HEK293 (cell line): Measurements from ENCODE around the gene NXPH1.

Experiments
- CTCF ChIA-PET: fragments of 350-600 bp; formaldehyde crosslinking; extraction: SDS; loops from one replicate; lab custom pipeline; 2021; ENCODE audit warnings: antibody characterized with exemption; lab: Yijun Ruan, JAX
- POLR2A ChIA-PET: fragments of 300-600 bp; formaldehyde crosslinking; extraction: SDS; loops from one replicate; lab custom pipeline; 2020; ENCODE audit warnings: antibody characterized with exemption, inconsistent platforms; lab: Yijun Ruan, JAX
- H3K27ac ChIP-seq: fragments of 200-500 bp; sonication (Bioruptor generic); 2 replicates; pipeline ENCODE4 v1.5.1; 2014; ENCODE audit warnings: low read depth, low read length, control low read depth, inconsistent platforms; ENCODE audit errors: extremely low read depth
- H3K36me3 ChIP-seq, 2 experiments: fragments of 200-500 bp in 1 of 2; sonication (Bioruptor generic) in 1 of 2; 1 replicate in 1 of 2; 2 replicates in 1 of 2; pipeline ENCODE4 v1.5.1; 2014 to 2017; ENCODE audit warnings: inconsistent platforms in 2 of 2, low read length in 2 of 2; ENCODE audit not compliant: control insufficient read depth in 2 of 2, insufficient read depth in 1 of 2
- H3K4me1 ChIP-seq: fragments of 200-500 bp; sonication (Bioruptor generic); 2 replicates; pipeline ENCODE4 v1.5.1; 2014; ENCODE audit warnings: mild to moderate bottlenecking, low read length, inconsistent platforms; ENCODE audit not compliant: control insufficient read depth, insufficient read depth
- H3K4me3 ChIP-seq: 2 replicates; pipeline ENCODE4 v1.5.1; 2011; ENCODE audit warnings: low read depth, mild to moderate bottlenecking, control low read depth, low read length, moderate library complexity
- H3K9me3 ChIP-seq: fragments of 200-500 bp; sonication (Bioruptor generic); 2 replicates; pipeline ENCODE4 v1.5.1; 2014; ENCODE audit warnings: low read depth, low read length, inconsistent platforms; ENCODE audit not compliant: control insufficient read depth, insufficient read depth
- KLF9 ChIP-seq: fragments of 450-650 bp; formaldehyde crosslinking; IDR thresholded peaks from 2 replicates; pipeline ENCODE4 v1.5.1; 2016; ENCODE audit warnings: missing biosample characterization, missing genetic modification characterization, low read depth
- MEIS1 ChIP-seq: sonication (generic); formaldehyde crosslinking; IDR thresholded peaks from 2 replicates; pipeline ENCODE4 v1.8.1; 2022; ENCODE audit warnings: missing genetic modification reagents, mild to moderate bottlenecking, borderline replicate concordance
- SP2 ChIP-seq: fragments of 450-650 bp; formaldehyde crosslinking; IDR thresholded peaks from 2 replicates; pipeline ENCODE4 v1.5.1; 2016; ENCODE audit warnings: missing biosample characterization, missing genetic modification characterization
- ZBTB8A ChIP-seq: fragments of 450-650 bp; formaldehyde crosslinking; IDR thresholded peaks from 2 replicates; pipeline ENCODE4 v1.5.1; 2016; ENCODE audit warnings: missing biosample characterization, missing genetic modification characterization
- ZNF157 ChIP-seq: fragments of 450-650 bp; formaldehyde crosslinking; IDR thresholded peaks from 2 replicates; pipeline ENCODE4 v1.5.1; 2016; ENCODE audit warnings: missing biosample characterization, missing genetic modification characterization
- ZNF169 ChIP-seq: fragments of 450-650 bp; formaldehyde crosslinking; IDR thresholded peaks from 2 replicates; pipeline ENCODE4 v1.5.1; 2016; ENCODE audit warnings: missing biosample characterization, missing genetic modification characterization
- ZNF2 ChIP-seq: fragments of 450-650 bp; formaldehyde crosslinking; IDR thresholded peaks from 2 replicates; pipeline ENCODE4 v1.5.1; 2016; ENCODE audit warnings: missing biosample characterization, missing genetic modification characterization
- ZNF202 ChIP-seq: fragments of 450-650 bp; formaldehyde crosslinking; IDR thresholded peaks from 2 replicates; pipeline ENCODE4 v1.5.1; 2016; ENCODE audit warnings: missing biosample characterization, missing genetic modification characterization, borderline replicate concordance
- ZNF248 ChIP-seq: fragments of 450-650 bp; formaldehyde crosslinking; IDR thresholded peaks from 2 replicates; pipeline ENCODE4 v1.5.1; 2017; ENCODE audit warnings: missing biosample characterization, missing genetic modification characterization
- ZNF366 ChIP-seq: fragments of 450-650 bp; formaldehyde crosslinking; conservative IDR thresholded peaks from 2 replicates; pipeline ENCODE4 v1.5.1; 2016; ENCODE audit warnings: missing biosample characterization, missing genetic modification characterization
- ZNF404 ChIP-seq: fragments of 450-650 bp; formaldehyde crosslinking; IDR thresholded peaks from 2 replicates; pipeline ENCODE4 v1.5.1; 2017; ENCODE audit warnings: missing biosample characterization, missing genetic modification characterization
- ZNF423 ChIP-seq: fragments of 450-650 bp; formaldehyde crosslinking; IDR thresholded peaks from 2 replicates; pipeline ENCODE4 v1.5.1; 2016; ENCODE audit warnings: missing biosample characterization, missing genetic modification characterization
- ZNF510 ChIP-seq: fragments of 450-650 bp; formaldehyde crosslinking; IDR thresholded peaks from 2 replicates; pipeline ENCODE4 v1.5.1; 2018; ENCODE audit warnings: mild to moderate bottlenecking, missing genetic modification characterization, missing biosample characterization; ENCODE audit not compliant: insufficient replicate concordance
- ZNF558 ChIP-seq: fragments of 450-650 bp; formaldehyde crosslinking; IDR thresholded peaks from 2 replicates; pipeline ENCODE4 v1.5.1; 2016; ENCODE audit warnings: missing biosample characterization, missing genetic modification characterization
- ZNF843 ChIP-seq: fragments of 450-650 bp; formaldehyde crosslinking; IDR thresholded peaks from 2 replicates; pipeline ENCODE4 v1.5.1; 2016; ENCODE audit warnings: missing biosample characterization, missing genetic modification characterization
- ZSCAN30 ChIP-seq: fragments of 450-650 bp; IDR thresholded peaks from 2 replicates; pipeline ENCODE4 v1.5.1; 2018; ENCODE audit warnings: missing biosample characterization, mild to moderate bottlenecking, missing genetic modification characterization, moderate library complexity
- TF ChIP-seq, protein P1 (sequence below): fragments of 450-650 bp; formaldehyde crosslinking; IDR thresholded peaks from 2 replicates; pipeline ENCODE4 v1.5.1; 2016; ENCODE audit warnings: missing biosample characterization, missing genetic modification characterization
- TF ChIP-seq, protein P2 (sequence below): fragments of 450-650 bp; formaldehyde crosslinking; IDR thresholded peaks from 2 replicates; pipeline ENCODE4 v1.5.1; 2016; ENCODE audit warnings: missing biosample characterization, missing genetic modification characterization
- TF ChIP-seq, protein P3 (sequence below): fragments of 450-650 bp; formaldehyde crosslinking; IDR thresholded peaks from 2 replicates; pipeline ENCODE4 v1.5.1; 2017; ENCODE audit warnings: missing biosample characterization, missing genetic modification characterization
- TF ChIP-seq, protein P4 (sequence below): fragments of 450-650 bp; formaldehyde crosslinking; IDR thresholded peaks from 2 replicates; pipeline ENCODE4 v1.5.1; 2017; ENCODE audit warnings: missing biosample characterization, missing genetic modification characterization
- TF ChIP-seq, protein P5 (sequence below): fragments of 450-650 bp; formaldehyde crosslinking; IDR thresholded peaks from 2 replicates; pipeline ENCODE4 v1.5.1; 2016; ENCODE audit warnings: missing biosample characterization, missing genetic modification characterization, low read depth

NXPH1 gene

GRCh38 chr7:8605221-8605620 is 171.8 kb downstream of the NXPH1 start (continued):
- TF ChIP-seq, protein P1, sequence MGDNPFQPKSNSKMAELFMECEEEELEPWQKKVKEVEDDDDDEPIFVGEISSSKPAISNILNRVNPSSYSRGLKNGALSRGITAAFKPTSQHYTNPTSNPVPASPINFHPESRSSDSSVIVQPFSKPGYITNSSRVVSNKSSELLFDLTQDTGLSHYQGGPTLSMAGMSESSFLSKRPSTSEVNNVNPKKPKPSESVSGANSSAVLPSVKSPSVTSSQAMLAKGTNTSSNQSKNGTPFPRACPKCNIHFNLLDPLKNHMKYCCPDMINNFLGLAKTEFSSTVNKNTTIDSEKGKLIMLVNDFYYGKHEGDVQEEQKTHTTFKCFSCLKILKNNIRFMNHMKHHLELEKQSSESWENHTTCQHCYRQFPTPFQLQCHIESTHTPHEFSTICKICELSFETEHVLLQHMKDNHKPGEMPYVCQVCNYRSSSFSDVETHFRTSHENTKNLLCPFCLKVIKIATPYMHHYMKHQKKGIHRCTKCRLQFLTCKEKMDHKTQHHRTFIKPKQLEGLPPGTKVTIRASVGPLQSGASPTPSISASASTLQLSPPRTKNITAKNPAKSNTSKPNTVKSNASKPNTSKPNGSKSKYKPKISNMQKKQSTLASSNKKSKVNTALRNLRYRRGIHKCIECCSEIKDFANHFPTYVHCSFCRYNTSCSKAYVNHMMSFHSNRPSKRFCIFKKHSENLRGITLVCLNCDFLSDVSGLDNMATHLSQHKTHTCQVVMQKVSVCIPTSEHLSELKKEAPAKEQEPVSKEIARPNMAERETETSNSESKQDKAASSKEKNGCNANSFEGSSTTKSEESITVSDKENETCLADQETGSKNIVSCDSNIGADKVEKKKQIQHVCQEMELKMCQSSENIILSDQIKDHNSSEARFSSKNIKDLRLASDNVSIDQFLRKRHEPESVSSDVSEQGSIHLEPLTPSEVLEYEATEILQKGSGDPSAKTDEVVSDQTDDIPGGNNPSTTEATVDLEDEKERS (tag by site-specific recombination), result no peak
- no peak for TF ChIP-seq ZNF423 (tag by site-specific recombination)
- no peak for TF ChIP-seq ZNF169 (tag by site-specific recombination)
- no peak for TF ChIP-seq ZNF202
- TF ChIP-seq SP2 (tag by site-specific recombination), result no peak
- TF ChIP-seq ZNF366 (tag by site-specific recombination), result no peak

- ChIA-PET CTCF (no interaction called here), POLR2A (no interaction called here)
- Histone ChIP-seq H3K36me3 (no peaks in the 10 kb centered on the region), H3K9me3 (no peaks in the 10 kb centered on the region), H3K27ac (no peak overlapping the region), H3K4me3 (no peak overlapping the region), H3K4me1 (no peaks in the 10 kb centered on the region)
- TF ChIP-seq, protein P2, sequence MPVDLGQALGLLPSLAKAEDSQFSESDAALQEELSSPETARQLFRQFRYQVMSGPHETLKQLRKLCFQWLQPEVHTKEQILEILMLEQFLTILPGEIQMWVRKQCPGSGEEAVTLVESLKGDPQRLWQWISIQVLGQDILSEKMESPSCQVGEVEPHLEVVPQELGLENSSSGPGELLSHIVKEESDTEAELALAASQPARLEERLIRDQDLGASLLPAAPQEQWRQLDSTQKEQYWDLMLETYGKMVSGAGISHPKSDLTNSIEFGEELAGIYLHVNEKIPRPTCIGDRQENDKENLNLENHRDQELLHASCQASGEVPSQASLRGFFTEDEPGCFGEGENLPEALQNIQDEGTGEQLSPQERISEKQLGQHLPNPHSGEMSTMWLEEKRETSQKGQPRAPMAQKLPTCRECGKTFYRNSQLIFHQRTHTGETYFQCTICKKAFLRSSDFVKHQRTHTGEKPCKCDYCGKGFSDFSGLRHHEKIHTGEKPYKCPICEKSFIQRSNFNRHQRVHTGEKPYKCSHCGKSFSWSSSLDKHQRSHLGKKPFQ (tag by site-specific recombination), result no peak
- TF ChIP-seq, protein P3, sequence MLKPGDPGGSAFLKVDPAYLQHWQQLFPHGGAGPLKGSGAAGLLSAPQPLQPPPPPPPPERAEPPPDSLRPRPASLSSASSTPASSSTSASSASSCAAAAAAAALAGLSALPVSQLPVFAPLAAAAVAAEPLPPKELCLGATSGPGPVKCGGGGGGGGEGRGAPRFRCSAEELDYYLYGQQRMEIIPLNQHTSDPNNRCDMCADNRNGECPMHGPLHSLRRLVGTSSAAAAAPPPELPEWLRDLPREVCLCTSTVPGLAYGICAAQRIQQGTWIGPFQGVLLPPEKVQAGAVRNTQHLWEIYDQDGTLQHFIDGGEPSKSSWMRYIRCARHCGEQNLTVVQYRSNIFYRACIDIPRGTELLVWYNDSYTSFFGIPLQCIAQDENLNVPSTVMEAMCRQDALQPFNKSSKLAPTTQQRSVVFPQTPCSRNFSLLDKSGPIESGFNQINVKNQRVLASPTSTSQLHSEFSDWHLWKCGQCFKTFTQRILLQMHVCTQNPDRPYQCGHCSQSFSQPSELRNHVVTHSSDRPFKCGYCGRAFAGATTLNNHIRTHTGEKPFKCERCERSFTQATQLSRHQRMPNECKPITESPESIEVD (tag by site-specific recombination), result no peak
- TF ChIP-seq ZNF843 (tag by site-specific recombination), result no peak
- TF ChIP-seq ZNF404 (tag by site-specific recombination), result no peak
- TF ChIP-seq ZSCAN30, result no peak
Measured at GRCh38 chr7:8612584-8612983, 179.2 kb downstream of the NXPH1 start.

- H3K36me3 ChIP-seq, result no peaks in the 10 kb centered on the region
- TF ChIP-seq, protein P4, sequence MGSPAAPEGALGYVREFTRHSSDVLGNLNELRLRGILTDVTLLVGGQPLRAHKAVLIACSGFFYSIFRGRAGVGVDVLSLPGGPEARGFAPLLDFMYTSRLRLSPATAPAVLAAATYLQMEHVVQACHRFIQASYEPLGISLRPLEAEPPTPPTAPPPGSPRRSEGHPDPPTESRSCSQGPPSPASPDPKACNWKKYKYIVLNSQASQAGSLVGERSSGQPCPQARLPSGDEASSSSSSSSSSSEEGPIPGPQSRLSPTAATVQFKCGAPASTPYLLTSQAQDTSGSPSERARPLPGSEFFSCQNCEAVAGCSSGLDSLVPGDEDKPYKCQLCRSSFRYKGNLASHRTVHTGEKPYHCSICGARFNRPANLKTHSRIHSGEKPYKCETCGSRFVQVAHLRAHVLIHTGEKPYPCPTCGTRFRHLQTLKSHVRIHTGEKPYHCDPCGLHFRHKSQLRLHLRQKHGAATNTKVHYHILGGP (tag by site-specific recombination), result no peak
- no peak for TF ChIP-seq ZBTB8A (tag by site-specific recombination)
- no peak for TF ChIP-seq MEIS1 (CRISPR knock-in tag)
- TF ChIP-seq KLF9 (tag by site-specific recombination), result no peak
- TF ChIP-seq ZNF510 (tag by site-specific recombination), result no peak
- no peak for TF ChIP-seq ZNF157
- no peak for TF ChIP-seq ZNF2 (tag by site-specific recombination)
- TF ChIP-seq, protein P5, sequence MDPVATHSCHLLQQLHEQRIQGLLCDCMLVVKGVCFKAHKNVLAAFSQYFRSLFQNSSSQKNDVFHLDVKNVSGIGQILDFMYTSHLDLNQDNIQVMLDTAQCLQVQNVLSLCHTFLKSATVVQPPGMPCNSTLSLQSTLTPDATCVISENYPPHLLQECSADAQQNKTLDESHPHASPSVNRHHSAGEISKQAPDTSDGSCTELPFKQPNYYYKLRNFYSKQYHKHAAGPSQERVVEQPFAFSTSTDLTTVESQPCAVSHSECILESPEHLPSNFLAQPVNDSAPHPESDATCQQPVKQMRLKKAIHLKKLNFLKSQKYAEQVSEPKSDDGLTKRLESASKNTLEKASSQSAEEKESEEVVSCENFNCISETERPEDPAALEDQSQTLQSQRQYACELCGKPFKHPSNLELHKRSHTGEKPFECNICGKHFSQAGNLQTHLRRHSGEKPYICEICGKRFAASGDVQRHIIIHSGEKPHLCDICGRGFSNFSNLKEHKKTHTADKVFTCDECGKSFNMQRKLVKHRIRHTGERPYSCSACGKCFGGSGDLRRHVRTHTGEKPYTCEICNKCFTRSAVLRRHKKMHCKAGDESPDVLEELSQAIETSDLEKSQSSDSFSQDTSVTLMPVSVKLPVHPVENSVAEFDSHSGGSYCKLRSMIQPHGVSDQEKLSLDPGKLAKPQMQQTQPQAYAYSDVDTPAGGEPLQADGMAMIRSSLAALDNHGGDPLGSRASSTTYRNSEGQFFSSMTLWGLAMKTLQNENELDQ (tag by site-specific recombination), result no peak
- TF ChIP-seq SP2 (tag by site-specific recombination), result no peak
- no peak for TF ChIP-seq ZNF558 (tag by site-specific recombination)
- TF ChIP-seq ZNF248 (tag by site-specific recombination), result no peak
- no peak overlapping the region for H3K4me3 ChIP-seq
- ChIA-PET CTCF (interaction anchor here (0.6 kb wide), 1 partner anchor 186 kb away, joined by 3 read pairs; no protein-coding TSS in a partner anchor), POLR2A (no interaction called here)
- H3K4me1 ChIP-seq, result no peaks in the 10 kb centered on the region
- no peaks in the 10 kb centered on the region for H3K9me3 ChIP-seq
- no peak overlapping the region for H3K27ac ChIP-seq
Measured at GRCh38 chr7:8613191-8613590, 179.8 kb downstream of the NXPH1 start.
